Measurements from ENCODE around the gene HOOK2.

GRCh38 chr19:12726988-12727316 lies 48.4 kb downstream of the HOOK2 start:
- no peak for TF ChIP-seq POLR2A (IDR thresholded peaks at IDR 0.05; ENCODE audit: low read length)
- no peak for TF ChIP-seq GATA1 (IDR thresholded peaks at IDR 0.05; ENCODE audit: low read depth, low read length)
